Globus pallidus (tissue), 1 donor: ENCODE results near the gene TOR1AIP1.
"Not testable (repeated sequence)": the region's sequence is repeated elsewhere in the genome, so short reads cannot be mapped to it uniquely, and the experiment has no call there.

ENCODE experiments used
- DNase-seq: peaks from one replicate; pipeline ENCODE4 v3.0.0-alpha.2; 2015; ENCODE audit warnings: low spot score

TOR1AIP1 gene, protein sequence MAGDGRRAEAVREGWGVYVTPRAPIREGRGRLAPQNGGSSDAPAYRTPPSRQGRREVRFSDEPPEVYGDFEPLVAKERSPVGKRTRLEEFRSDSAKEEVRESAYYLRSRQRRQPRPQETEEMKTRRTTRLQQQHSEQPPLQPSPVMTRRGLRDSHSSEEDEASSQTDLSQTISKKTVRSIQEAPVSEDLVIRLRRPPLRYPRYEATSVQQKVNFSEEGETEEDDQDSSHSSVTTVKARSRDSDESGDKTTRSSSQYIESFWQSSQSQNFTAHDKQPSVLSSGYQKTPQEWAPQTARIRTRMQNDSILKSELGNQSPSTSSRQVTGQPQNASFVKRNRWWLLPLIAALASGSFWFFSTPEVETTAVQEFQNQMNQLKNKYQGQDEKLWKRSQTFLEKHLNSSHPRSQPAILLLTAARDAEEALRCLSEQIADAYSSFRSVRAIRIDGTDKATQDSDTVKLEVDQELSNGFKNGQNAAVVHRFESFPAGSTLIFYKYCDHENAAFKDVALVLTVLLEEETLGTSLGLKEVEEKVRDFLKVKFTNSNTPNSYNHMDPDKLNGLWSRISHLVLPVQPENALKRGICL

DNA sequence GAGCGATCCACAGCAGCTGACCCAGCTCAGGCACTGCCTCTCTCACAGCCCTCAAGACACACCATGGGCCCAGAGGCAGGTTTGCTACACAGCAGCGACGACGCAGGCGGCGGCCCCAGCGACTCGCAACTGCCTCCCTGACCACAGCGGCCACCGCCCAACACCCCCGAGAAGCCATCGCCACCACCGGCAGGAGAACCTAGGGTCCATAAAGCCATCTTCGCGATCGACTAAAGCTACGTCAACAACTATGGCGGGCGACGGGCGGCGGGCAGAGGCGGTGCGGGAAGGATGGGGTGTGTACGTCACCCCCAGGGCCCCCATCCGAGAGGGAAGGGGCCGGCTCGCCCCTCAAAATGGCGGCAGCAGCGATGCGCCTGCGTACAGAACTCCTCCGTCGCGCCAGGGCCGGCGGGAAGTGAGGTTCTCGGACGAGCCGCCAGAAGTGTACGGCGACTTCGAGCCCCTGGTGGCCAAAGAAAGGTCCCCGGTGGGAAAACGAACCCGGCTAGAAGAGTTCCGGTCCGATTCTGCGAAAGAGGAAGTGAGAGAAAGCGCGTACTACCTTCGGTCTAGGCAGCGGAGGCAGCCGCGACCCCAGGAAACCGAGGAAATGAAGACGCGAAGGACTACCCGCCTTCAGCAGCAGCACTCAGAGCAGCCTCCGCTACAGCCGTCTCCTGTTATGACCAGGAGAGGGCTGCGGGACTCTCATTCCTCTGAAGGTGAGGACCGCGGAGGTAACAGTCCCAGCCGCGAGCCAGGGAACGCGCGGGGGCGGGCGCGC lies at the start of gene TOR1AIP1:
Gene TOR1AIP1 (plus strand): TSS at position 33 of the 787 bp plus-strand sequence. CDS start 218 bp downstream, at position 251.
- peak; percentile 97 for DNase-seq

DNA sequence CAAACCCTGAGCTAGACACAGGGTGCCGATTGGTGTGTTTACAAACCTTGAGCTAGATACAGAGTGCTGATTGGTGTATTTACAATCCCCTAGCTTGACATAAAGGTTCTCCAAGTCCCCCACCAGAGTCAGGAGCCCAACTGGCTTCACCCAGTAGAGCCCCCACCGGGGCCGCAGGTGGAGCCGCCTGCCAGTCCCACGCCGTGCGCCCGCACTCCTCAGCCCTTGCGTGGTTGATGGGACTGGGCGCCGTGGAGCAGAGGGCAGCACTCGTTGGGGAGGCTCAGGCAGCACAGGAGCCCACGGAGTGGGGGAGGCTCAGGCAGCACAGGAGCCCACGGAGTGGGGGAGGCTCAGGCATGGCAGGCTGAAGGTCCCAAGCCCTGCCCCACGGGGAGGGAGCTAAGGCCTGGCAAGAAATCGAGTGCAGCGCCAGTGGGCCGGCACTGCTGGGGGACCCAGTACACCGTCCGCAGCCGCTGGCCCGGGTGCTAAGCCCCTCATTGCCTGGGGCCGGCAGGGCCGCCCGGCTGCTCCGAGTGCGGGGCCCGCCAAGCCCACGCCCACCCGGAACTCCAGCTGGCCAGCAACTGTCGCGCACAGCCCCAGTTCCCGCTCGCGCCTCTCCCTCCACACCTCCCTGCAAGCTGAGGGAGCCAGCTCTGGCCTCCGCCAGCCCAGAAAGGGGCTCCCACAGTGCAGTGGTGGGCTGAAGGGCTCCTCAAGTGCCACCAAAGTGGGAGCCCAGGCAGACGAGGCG lies 45.2 kb upstream of the TOR1AIP1 start:
- DNase-seq, result not testable (repeated sequence)

GRCh38 chr1:179840107-179840506 lies 42.0 kb upstream of the TOR1AIP1 start:
- DNase-seq, result no peak

GRCh38 chr1:179848233-179848632 lies 33.9 kb upstream of the TOR1AIP1 start:
- DNase-seq, result no peak

GRCh38 chr1:179853102-179853501 lies 29.0 kb upstream of the TOR1AIP1 start:
- no peak for DNase-seq

DNA sequence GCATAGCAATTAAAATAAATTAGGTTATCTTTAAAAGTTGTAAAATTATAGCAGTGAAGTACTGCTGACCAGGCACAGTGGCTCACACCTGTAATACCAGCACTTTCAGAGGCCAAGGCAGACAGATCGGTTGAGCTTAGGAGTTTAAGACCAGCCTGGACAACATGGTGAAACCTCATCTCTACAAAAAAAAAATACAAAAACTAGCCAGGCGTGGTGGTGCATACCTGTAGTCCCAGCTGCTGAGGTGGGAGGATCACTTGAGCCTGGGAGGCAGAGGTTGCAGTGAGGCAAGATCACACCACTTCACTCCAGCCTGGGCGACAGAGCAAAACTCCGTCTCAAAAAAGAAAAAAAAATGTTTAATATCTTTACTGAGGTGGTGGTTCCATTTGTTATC lies 26.3 kb upstream of the TOR1AIP1 start:
- not testable (repeated sequence) for DNase-seq

DNA sequence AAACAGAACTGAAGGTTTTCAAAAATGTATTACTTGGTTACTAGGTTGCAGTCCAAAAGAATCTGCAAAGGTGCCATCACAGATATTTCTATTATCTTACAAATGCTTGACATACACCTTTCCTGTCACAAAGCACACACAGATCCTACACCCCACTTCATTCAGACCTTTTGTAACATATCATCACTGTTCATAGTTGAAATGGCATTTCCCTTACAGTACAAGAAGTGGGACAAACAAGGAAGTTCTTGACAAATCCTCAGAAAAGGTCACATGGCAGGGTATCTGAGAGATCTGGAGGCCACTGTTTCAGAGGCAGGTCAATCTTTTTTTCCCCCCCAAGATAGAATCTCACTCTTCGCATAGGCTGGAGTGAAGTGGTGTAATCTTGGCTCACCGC lies 25.8 kb upstream of the TOR1AIP1 start:
- DNase-seq, result no peak

DNA sequence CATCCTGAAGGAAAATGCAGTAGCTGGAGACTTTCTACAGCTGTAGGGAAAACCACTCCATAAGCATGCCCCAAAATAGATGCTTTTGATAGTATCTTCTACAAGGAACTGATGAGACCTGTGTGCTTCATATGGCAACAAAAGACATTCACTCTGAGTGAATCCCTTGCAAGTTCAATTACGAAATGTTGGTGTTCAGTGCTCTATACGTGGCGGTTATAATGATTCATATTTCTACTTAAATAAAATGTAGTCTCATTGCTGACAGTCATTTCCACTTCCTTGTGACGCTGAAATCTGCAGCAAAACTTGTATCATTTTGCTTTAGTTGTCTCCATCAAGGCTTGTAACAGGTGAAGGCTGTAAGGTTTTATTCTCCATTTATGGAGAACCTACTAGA lies 25.1 kb upstream of the TOR1AIP1 start:
- DNase-seq, result no peak

DNA sequence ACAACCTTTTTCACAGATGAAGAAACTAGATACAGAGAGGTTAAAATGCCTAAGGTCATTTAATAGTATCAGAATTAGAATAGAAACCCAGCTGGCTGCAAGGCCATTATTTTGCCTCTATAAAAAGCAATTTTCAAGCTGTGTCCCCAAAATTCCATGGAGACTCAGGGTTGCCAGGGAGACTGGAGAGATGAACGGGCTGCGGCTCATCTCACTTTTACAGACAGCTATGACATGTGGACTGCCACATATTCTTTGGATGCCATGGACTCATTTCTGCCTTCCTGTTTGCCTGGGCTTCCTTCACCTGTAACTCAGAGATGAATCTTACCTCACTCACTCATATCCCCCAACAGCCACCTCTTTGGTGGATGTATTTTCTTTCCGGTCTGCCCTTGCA lies 21.4 kb upstream of the TOR1AIP1 start:
- no peak for DNase-seq

- no peak for DNase-seq
Observed at GRCh38 chr1:179865377-179865776, 16.7 kb upstream of the TOR1AIP1 start.

- DNase-seq, result no peak
Observed at GRCh38 chr1:179866616-179867015, 15.5 kb upstream of the TOR1AIP1 start.

DNA sequence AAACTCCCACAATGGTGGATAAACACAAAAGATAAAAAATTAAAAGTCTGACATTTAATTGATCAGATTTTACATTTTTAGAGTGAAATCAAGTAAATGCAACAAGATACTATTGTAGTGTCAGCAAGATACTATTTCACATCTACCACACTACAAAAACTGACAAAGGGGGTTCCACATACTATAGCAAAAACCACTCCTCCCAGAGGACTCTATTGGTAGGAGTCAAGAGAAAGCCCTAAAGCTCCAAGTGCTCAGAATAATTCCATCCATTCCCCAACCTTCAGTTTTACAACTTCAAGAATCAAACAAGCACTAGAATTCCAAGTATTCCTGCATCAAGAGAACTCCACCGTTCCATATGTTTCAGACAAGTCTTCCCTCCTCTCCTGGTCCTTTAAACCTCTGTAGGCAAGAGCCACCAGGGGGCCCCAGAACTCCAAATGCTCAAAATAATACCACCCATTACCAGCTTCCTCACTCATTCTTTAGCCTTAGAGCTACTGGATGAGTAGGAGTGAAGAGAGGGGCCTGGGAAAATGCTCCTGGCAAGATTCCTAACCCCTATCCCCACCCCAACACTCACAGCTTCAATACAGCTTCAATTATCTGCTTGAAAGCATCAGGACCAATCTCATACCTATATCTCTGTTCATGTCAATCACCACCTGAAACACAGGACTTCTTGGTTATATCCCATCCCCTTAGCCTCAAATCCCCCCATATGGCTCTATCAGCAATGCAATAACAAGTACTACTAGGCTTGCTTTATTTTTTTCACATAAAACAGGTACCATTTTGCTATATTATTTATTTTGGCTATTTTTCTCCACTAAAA lies 14.4 kb upstream of the TOR1AIP1 start:
- DNase-seq, result peak; percentile 25

DNA sequence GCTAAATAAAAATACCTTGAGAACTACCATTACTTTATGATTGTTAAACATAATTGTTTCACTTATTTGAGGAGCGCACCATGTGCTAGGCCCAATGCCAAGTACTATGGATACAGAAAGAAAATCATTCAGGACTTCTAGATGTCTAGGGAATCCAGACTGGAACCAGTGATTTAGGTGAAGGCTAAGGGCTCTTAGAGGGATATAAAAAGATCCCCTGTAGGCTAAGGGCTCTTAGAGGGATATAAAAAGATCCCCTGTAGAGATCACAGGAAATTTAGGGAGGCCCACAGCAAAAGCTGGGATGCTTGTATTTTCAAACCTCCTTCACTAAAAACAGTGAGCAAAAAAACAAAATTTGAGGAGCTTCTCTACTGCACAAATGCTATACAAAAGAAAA lies 11.2 kb upstream of the TOR1AIP1 start:
- DNase-seq, result no peak

DNA sequence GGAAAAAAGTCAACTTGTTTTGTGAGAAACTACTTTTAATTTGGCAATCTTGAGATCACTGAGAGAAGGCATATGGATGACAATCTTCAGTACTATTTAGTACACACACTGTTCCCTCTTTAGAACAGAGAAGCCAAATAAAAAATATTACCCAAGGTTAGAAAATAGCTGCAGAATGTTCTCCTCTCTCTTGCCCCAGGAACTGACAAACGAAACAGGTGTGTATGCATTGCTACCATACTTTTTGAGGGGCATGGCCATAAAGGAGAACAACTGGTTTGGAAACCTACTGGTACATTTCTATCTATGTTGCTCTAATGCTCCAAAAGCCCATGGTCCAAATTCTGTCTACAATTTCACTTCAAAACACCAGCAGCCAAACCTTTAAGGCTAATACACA lies 10.1 kb upstream of the TOR1AIP1 start:
- DNase-seq, result no peak

DNA sequence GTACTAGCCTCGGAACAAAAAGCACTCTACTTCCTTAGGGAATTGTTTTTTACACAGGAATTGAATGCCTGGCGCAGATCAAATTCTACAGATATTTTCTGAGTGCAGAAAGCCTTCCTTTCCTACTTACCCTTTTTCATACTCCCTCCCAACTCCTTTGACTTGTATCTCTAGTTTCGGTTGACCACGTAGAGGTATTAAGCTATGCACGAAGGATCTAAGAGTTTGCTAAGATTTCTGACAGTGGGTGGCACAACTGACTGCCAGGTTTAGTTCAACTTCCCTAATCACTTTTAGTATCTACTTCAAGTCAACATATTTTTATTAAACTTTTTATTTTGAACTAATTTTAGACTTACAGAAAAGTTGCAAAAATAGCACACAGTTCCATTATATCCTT lies 9.5 kb upstream of the TOR1AIP1 start:
- no peak for DNase-seq

- DNase-seq, result no peak
Observed at GRCh38 chr1:179873438-179873851, 8.6 kb upstream of the TOR1AIP1 start.

DNA sequence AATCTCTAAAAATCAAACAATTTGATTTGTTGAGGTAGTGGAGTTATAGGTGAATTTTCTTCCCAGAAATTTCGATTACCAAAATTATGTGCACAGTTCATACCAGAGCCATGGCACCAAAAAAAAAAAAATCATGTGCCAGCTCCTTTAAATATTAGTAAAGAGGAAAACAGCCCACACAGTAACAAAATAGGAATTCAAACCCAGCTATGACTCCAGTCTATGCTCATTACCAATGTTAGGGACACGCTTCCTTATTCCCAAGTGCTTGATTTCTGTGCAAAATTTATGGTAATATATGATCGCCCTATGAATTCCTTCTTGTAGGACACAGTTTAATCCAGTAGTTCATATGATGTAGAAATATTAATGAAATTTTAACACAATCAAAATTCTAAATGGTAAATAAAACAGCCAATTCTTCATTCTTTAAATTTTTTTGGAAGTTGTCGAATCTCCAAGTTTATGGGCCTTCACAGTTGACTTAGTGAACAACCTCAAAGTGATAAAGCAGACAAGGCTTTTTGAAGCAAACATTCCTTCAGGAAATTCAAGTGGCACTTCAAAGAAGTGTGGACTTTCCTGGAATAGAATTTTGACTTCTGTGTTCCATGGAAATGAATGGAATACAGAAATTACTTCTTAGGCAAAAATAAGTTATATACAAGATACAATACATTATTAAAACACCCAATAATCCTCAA lies 6.3 kb upstream of the TOR1AIP1 start:
- DNase-seq, result no peak

DNA sequence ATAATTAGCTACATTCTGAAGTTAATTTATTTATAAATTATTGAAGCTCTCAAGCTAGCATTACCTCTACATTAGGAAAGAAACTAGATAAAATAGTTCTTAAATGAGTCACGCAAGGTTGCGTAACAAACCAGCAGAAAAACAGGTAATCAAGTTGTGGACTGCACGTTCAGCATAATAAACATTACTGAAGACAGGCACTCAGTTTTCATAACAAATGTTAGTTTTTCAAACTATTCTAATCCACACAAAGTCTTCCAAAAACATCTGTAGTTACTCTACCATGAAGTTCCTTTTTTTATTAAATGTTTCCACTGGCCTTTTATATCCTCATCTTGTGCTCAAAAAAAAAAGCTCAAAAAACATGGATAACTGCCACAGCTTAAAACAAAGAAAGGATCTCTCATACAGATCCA lies 5.8 kb upstream of the TOR1AIP1 start:
- no peak for DNase-seq

GRCh38 chr1:179877586-179878265 lies 4.4 kb upstream of the TOR1AIP1 start, which contains the start of gene TOR1AIP2:
Gene TOR1AIP2 (minus strand): TSS chr1:179877803. CDS start chr1:179852665, 25,138 bp downstream.
- DNase-seq, result peak; percentile 93

GRCh38 chr1:179879797-179880196 lies 2.3 kb upstream of the TOR1AIP1 start:
- DNase-seq, result no peak
